T-cell (primary cell): ENCODE data around the gene EIPR1. TPM values are rescaled to one million over a fixed set of nuclear protein-coding genes. Genes with fewer than 3 reads are reported as not detected.
A peak's percentile ranks its signal among the peaks of the same experiment; 100 is the strongest.
"Not testable (repeated sequence)": the region's sequence is repeated elsewhere in the genome, so short reads cannot be mapped to it uniquely, and the experiment has no call there.

Experiments used
- ATAC-seq, 4 experiments: fragments of 200-7000 bp in 3 of 4; fragments of 150-1000 bp in 1 of 4; cut with Tn5 transposase; replicated peaks in 1 of 4; 1 replicate in 3 of 4; 2 replicates in 1 of 4; pipeline ENCODE4 v1.10.0; 2021; ENCODE audit warnings: moderate library complexity in 3 of 4, mild to moderate bottlenecking in 2 of 4, moderate number of reproducible peaks in 1 of 4
- CTCF ChIA-PET, 2 donors: fragments of 300-600 bp; sonication (Branson Sonifier 250); formaldehyde crosslinking; loops; one replicate each; lab custom pipeline; 2022; ENCODE audit warnings: antibody characterized with exemption in 2 of 2; lab: Charles Lee
- POLR2A ChIA-PET, 2 donors: fragments of 300-600 bp; sonication (Branson Sonifier 250); formaldehyde crosslinking; loops; one replicate each; lab custom pipeline; 2022; ENCODE audit warnings: antibody characterized with exemption in 2 of 2; lab: Charles Lee
- DNase-seq, 35 experiments: peaks; one replicate each; pipeline versions ENCODE4 v3.0.0 to v3.0.0-alpha.2; 2013 to 2023
- H3K27ac ChIP-seq: one replicate; pipeline ENCODE4 v1.5.1; 2013; ENCODE audit warnings: low read length
- H3K27me3 ChIP-seq, 2 experiments: replicated peaks in 1 of 2; 1 replicate in 1 of 2; 2 replicates in 1 of 2; pipeline versions ENCODE4 v1.6.1 to v1.7.0; 2013; ENCODE audit warnings: low read length in 1 of 2, mixed read lengths in 1 of 2; ENCODE audit not compliant: control insufficient read depth in 2 of 2, insufficient read depth in 2 of 2; ENCODE audit errors: extremely low read depth in 1 of 2
- H3K36me3 ChIP-seq, 2 donors: 1 replicate in 1 of 2; 2 replicates in 1 of 2; pipeline versions ENCODE4 v1.6.1 to v1.7.0; 2013; ENCODE audit warnings: low read length in 1 of 2; ENCODE audit not compliant: control insufficient read depth in 2 of 2, insufficient read depth in 1 of 2; ENCODE audit errors: extremely low read depth in 1 of 2
- H3K4me1 ChIP-seq, 2 experiments: 1 replicate in 1 of 2; 2 replicates in 1 of 2; pipeline versions ENCODE4 v1.6.1 to v1.7.0; 2013; ENCODE audit warnings: low read length in 2 of 2, mixed read lengths in 1 of 2; ENCODE audit not compliant: insufficient read depth in 2 of 2, control insufficient read depth in 1 of 2; ENCODE audit errors: extremely low read depth in 1 of 2
- H3K4me3 ChIP-seq, 2 donors: 1 replicate in 1 of 2; 2 replicates in 1 of 2; pipeline versions ENCODE4 v1.5.1 to v1.7.0; 2013; ENCODE audit warnings: mild to moderate bottlenecking in 2 of 2, low read length in 1 of 2, moderate library complexity in 1 of 2; ENCODE audit not compliant: control insufficient read depth in 1 of 2; ENCODE audit errors: extremely low read depth in 1 of 2
- H3K9me3 ChIP-seq: 2 replicates; pipeline ENCODE4 v1.7.0; 2013
- H3K27ac Mint-ChIP-seq, 2 donors: one replicate each; pipeline ENCODE4 v1.8.0; 2020 to 2021; ENCODE audit warnings: mild to moderate bottlenecking in 2 of 2, mixed read lengths in 2 of 2
- H3K27me3 Mint-ChIP-seq, 2 donors: one replicate each; pipeline ENCODE4 v1.8.0; 2021 to 2022; ENCODE audit warnings: mixed read lengths in 2 of 2
- H3K36me3 Mint-ChIP-seq: one replicate; pipeline ENCODE4 v1.8.0; 2021; ENCODE audit warnings: mixed read lengths
- H3K4me1 Mint-ChIP-seq, 3 donors: one replicate each; pipeline ENCODE4 v1.8.0; 2020 to 2022; ENCODE audit warnings: mixed read lengths in 3 of 3, mild to moderate bottlenecking in 1 of 3
- H3K4me3 Mint-ChIP-seq, 3 donors: one replicate each; pipeline ENCODE4 v1.8.0; 2020 to 2022; ENCODE audit warnings: mild to moderate bottlenecking in 3 of 3, mixed read lengths in 3 of 3, moderate library complexity in 3 of 3
- H3K9me3 Mint-ChIP-seq, 3 donors: one replicate each; pipeline ENCODE4 v1.8.0; 2020 to 2022; ENCODE audit warnings: mixed read lengths in 3 of 3
- WGBS: methylation state at CpG from one replicate; pipeline ENCODE4 v1.1.5; 2013; ENCODE audit warnings: missing lambda C conversion rate; ENCODE audit not compliant: insufficient coverage; 5-methylcytosine and 5-hydroxymethylcytosine counted together
- total RNA-seq, 35 experiments: library from RNA in 6 of 35; stranded (reverse) in 6 of 35; fragments of 120-200 nt in 1 of 35; gene quantifications; one replicate each; pipeline versions ENCODE4 v1.2.1 to v1.2.4 and lab custom pipeline; 2013 to 2026

The EIPR1 gene
- total RNA-seq, 5 donors from 2014 or later (not counting 1 experiment from before 2014, with no cell fraction given) = 26.0 to 36.4 (median 27.8) TPM

GRCh38 chr2:3357926-3358325, 19.7 kb downstream of the EIPR1 start:
- Mint-ChIP-seq H3K27me3 (no peaks in the 10 kb centered on the region), H3K9me3 (no peaks in the 10 kb centered on the region), H3K4me3 (no peak overlapping the region), H3K36me3 (peaks cover 31% of the 10 kb centered on the region), H3K4me1 (peaks cover 26 to 34% (median 33%) of the 10 kb centered on the region in 3 donors), H3K27ac (no peak overlapping the region)
- no peaks in the 10 kb centered on the region for H3K27me3 ChIP-seq
- ATAC-seq = no peak
- ChIA-PET POLR2A (no interaction called here), CTCF (no interaction called here)
- no peak overlapping the region for H3K4me3 ChIP-seq
- H3K27ac ChIP-seq = no peak overlapping the region
- WGBS = 98% methylated on average over 6 of the region's 8 CpGs
- H3K36me3 ChIP-seq = peaks cover 6 to 11% of the 10 kb centered on the region in 2 donors
- H3K9me3 ChIP-seq = no peaks in the 10 kb centered on the region
- no peak for DNase-seq
- H3K4me1 ChIP-seq = no peaks in the 10 kb centered on the region

DNA sequence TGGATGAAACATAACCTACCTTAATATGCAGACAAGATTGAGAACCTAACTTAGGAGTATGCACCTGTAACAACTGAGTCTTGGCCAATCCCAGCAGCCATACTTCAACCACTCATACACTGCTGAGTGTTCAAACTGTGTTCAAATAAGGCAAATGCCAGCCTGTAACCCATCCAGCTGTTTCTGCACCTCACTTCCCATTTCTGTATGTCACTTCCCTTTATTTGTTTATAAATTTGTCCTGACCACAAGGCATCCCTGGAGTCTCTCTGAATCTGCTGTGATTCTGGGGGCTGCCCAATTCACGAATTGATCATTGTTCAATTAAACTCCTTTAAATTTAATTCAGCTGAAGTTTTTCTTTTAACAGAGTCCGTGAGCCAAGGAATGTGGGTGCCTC, 20.2 kb downstream of the EIPR1 start:
- peak overlapping the region in 1 of 2 donors; percentile 44 for H3K27ac Mint-ChIP-seq
- H3K4me3 Mint-ChIP-seq, POLR2A ChIA-PET: not testable (repeated sequence)

GRCh38 chr2:3356799-3357198, 20.8 kb downstream of the EIPR1 start:
- peaks cover 38% of the 10 kb centered on the region for H3K36me3 Mint-ChIP-seq
- H3K36me3 ChIP-seq = peaks cover 6 to 15% of the 10 kb centered on the region in 2 donors
- H3K27ac ChIP-seq = no peak overlapping the region
- H3K27ac Mint-ChIP-seq = no peak overlapping the region
- no peak overlapping the region for H3K4me3 ChIP-seq
- H3K4me1 ChIP-seq = no peaks in the 10 kb centered on the region
- DNase-seq (no peak), ATAC-seq (no peak)
- peaks cover 0 to 5% (median 4%) of the 10 kb centered on the region in 3 donors for H3K9me3 Mint-ChIP-seq
- peaks cover 15 to 27% (median 24%) of the 10 kb centered on the region in 3 donors for H3K4me1 Mint-ChIP-seq
- no peaks in the 10 kb centered on the region for H3K27me3 ChIP-seq
- H3K9me3 ChIP-seq = no peaks in the 10 kb centered on the region
- POLR2A ChIA-PET = no interaction called here
- H3K27me3 Mint-ChIP-seq = no peaks in the 10 kb centered on the region
- CTCF ChIA-PET = no interaction called here
- 100% methylated on average over 1 of the region's 2 CpGs for WGBS
- no peak overlapping the region for H3K4me3 Mint-ChIP-seq

More for the DNA sequence above, 20.2 kb downstream of the EIPR1 start:
- ATAC-seq, DNase-seq, CTCF ChIA-PET, H3K27me3 ChIP-seq, H3K4me1 ChIP-seq, H3K27ac ChIP-seq, H3K9me3 Mint-ChIP-seq, H3K27me3 Mint-ChIP-seq, H3K4me3 ChIP-seq, H3K9me3 ChIP-seq: not testable (repeated sequence)
- Mint-ChIP-seq H3K36me3 (peaks cover 35% of the 10 kb centered on the region), H3K4me1 (peaks cover 21 to 29% (median 28%) of the 10 kb centered on the region in 3 donors)
- 100% methylated on average over 1 of the region's 2 CpGs for WGBS
- H3K36me3 ChIP-seq = peaks cover 6 to 12% of the 10 kb centered on the region in 2 donors

GRCh38 chr2:3355951-3356569, 21.6 kb downstream of the EIPR1 start:
- no peak overlapping the region for H3K27ac Mint-ChIP-seq
- ChIA-PET POLR2A (interaction anchor here in 1 of 2 donors (0.6 kb wide), 1 partner anchor 117 kb away, joined by 3 read pairs; no protein-coding TSS in a partner anchor), CTCF (no interaction called here)
- Histone ChIP-seq H3K36me3 (peaks cover 6 to 15% of the 10 kb centered on the region in 2 donors), H3K4me3 (no peak overlapping the region), H3K27ac (no peak overlapping the region), H3K4me1 (no peaks in the 10 kb centered on the region), H3K9me3 (no peaks in the 10 kb centered on the region), H3K27me3 (no peaks in the 10 kb centered on the region)
- DNase-seq (no peak), ATAC-seq (no peak)
- peaks cover 45% of the 10 kb centered on the region for H3K36me3 Mint-ChIP-seq
- peaks cover 0 to 8% (median 4%) of the 10 kb centered on the region in 3 donors for H3K9me3 Mint-ChIP-seq
- peaks cover 7 to 23% (median 21%) of the 10 kb centered on the region in 3 donors for H3K4me1 Mint-ChIP-seq
- no peaks in the 10 kb centered on the region for H3K27me3 Mint-ChIP-seq
- H3K4me3 Mint-ChIP-seq = no peak overlapping the region
- WGBS = no CpG with 5 or more reads among the region's 8 CpGs

DNA sequence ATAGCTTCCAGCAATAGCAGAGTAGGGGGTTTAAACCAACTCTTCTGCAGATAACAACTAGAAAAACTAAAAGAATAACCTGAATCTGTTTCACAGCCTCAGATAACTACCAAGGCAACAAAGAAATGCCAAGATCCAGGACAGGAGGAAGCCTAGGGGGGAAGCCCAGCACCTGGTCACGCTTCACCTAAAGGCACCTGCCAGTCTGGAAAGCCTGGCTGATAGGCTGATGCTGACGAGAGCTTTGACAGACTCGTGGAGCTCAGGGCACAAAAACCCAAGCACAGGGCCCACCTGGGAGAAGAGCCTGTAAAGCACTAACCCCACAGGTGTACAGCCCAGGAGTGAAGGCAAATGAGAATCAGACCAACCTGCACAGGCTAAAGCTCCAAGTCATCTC, 22.6 kb downstream of the EIPR1 start:
- no peak for DNase-seq
- ChIA-PET CTCF (no interaction called here), POLR2A (no interaction called here)
- Mint-ChIP-seq H3K27me3 (no peaks in the 10 kb centered on the region), H3K9me3 (peaks cover 0 to 15% (median 7%) of the 10 kb centered on the region in 3 donors), H3K4me1 (peaks cover 7 to 23% (median 17%) of the 10 kb centered on the region in 3 donors), H3K4me3 (no peak overlapping the region), H3K36me3 (peaks cover 49% of the 10 kb centered on the region), H3K27ac (no peak overlapping the region)
- Histone ChIP-seq H3K4me1 (no peaks in the 10 kb centered on the region), H3K9me3 (no peaks in the 10 kb centered on the region), H3K4me3 (no peak overlapping the region), H3K27ac (no peak overlapping the region), H3K27me3 (no peaks in the 10 kb centered on the region), H3K36me3 (peaks cover 6 to 15% of the 10 kb centered on the region in 2 donors)
- no peak for ATAC-seq
- 94% methylated on average over 3 of the region's 3 CpGs for WGBS

DNA sequence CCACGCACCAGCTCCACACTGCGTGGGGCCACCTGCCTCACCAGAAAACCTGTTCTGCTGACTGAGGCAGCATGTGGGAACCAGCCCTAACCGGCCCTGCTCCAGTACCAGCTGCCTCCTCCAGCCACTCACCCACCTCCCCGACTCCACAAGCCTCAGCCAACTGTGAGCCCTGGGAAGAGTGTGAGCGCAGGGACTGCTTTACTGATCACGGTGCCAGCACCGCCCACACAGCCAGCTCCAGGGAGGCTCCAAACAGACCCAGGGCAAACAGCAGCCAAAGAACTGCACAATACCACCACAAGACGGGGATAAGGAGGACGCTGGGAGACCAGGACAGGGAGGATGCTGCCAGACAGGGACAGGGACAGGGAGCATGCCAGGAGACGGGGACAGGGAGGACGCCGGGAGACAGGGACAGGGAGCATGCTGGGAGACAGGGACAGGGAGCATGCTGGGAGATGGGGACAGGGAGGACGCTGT, 28.4 kb downstream of the EIPR1 start:
- WGBS = 93% methylated on average over 9 of the region's 13 CpGs
- no peaks in the 10 kb centered on the region for H3K9me3 ChIP-seq
- no peaks in the 10 kb centered on the region for H3K4me1 Mint-ChIP-seq
- no peak overlapping the region for H3K27ac ChIP-seq
- H3K27ac Mint-ChIP-seq = no peak overlapping the region
- H3K36me3 ChIP-seq = peaks cover 20 to 25% of the 10 kb centered on the region in 2 donors
- H3K4me3 ChIP-seq = no peak overlapping the region
- CTCF ChIA-PET = no interaction called here
- peaks cover 74% of the 10 kb centered on the region for H3K36me3 Mint-ChIP-seq
- DNase-seq (no peak), ATAC-seq (no peak)
- H3K9me3 Mint-ChIP-seq = peaks cover 0 to 15% (median 7%) of the 10 kb centered on the region in 3 donors
- H3K27me3 ChIP-seq = no peaks in the 10 kb centered on the region
- no peaks in the 10 kb centered on the region for H3K4me1 ChIP-seq
- POLR2A ChIA-PET = no interaction called here
- H3K27me3 Mint-ChIP-seq = no peaks in the 10 kb centered on the region
- H3K4me3 Mint-ChIP-seq = no peak overlapping the region
